Tibial artery (tissue), 4 donors: Measurements from ENCODE around the gene DENND5B.
"Not testable (repeated sequence)": the region's sequence is repeated elsewhere in the genome, so short reads cannot be mapped to it uniquely, and the experiment has no call there.

ENCODE experiments used
- DNase-seq, 2 donors: peaks; one replicate each; pipeline ENCODE4 v3.0.0-alpha.2; 2019
- H3K27ac ChIP-seq, 2 donors: fragments of 200-600 bp; sonication (generic) in 1 of 2; 1 replicate in 1 of 2; 2 replicates in 1 of 2; pipeline ENCODE4 v1.5.1; 2018 to 2019; ENCODE audit warnings: mild to moderate bottlenecking in 1 of 2
- H3K27me3 ChIP-seq, 2 donors: fragments of 200-600 bp; sonication (generic) in 1 of 2; one replicate each; pipeline versions ENCODE4 v1.5.1 to v1.6.0; 2016 to 2019
- H3K36me3 ChIP-seq, 3 donors: fragments of 200-600 bp; sonication (generic) in 2 of 3; one replicate each; pipeline ENCODE4 v1.5.1; 2016 to 2019; ENCODE audit warnings: mild to moderate bottlenecking in 2 of 3
- H3K4me1 ChIP-seq, 4 donors: fragments of 200-600 bp; sonication (generic) in 2 of 4; 1 replicate in 3 of 4; 2 replicates in 1 of 4; pipeline ENCODE4 v1.5.1; 2016 to 2019
- H3K4me3 ChIP-seq, 2 donors: fragments of 200-600 bp; sonication (generic) in 1 of 2; 1 replicate in 1 of 2; 2 replicates in 1 of 2; pipeline ENCODE4 v1.5.1; 2018 to 2019; ENCODE audit warnings: mild to moderate bottlenecking in 2 of 2
- H3K9me3 ChIP-seq, 3 donors: fragments of 200-600 bp; sonication (generic) in 1 of 3; one replicate each; pipeline ENCODE4 v1.5.1; 2016 to 2019
- intact Hi-C: fragments of 100-400 bp; cut with DNase I; formaldehyde crosslinking; loops from one replicate; pipeline ENCODE4 v1.15.0; 2023; ENCODE audit warnings: low total_unique reads
- TF ChIP-seq, protein P1 (sequence below), 2 experiments: fragments of 200-600 bp in 1 of 2; fragments of 450-650 bp in 1 of 2; IDR thresholded peaks; one replicate each; pipeline ENCODE4 v1.5.1; 2017 to 2019; ENCODE audit warnings: antibody characterized with exemption in 2 of 2, mild to moderate bottlenecking in 1 of 2, moderate library complexity in 1 of 2

Gene DENND5B

DNA sequence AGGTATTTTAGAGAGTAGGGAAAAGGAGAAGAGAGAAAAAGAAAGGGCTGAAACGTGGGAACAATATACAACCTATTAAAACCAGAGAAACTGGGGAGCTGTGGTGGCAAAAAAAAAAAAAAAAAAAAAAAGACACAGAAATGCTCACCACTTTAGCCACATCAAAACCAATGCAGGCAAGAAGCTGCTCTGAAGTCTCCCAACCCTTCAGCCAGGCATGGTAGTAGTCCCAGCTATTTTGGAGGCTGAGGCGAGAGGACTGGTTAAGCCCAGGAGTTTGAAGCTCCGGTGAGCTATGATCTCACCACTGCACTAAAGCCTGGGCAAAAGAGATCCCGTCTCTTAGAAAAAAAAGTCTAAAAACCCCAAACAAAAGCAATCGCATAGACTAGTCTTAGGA, 33.2 kb downstream of the DENND5B start:
- Histone ChIP-seq H3K27me3 (no peaks in the 10 kb centered on the region), H3K27ac (no peak overlapping the region), H3K36me3 (no peaks in the 10 kb centered on the region), H3K4me1 (peaks cover 0 to 8% (median 0%) of the 10 kb centered on the region in 4 donors), H3K4me3 (no peak overlapping the region), H3K9me3 (no peaks in the 10 kb centered on the region)
- intact Hi-C loops = no loop called here
- TF ChIP-seq, protein P1, sequence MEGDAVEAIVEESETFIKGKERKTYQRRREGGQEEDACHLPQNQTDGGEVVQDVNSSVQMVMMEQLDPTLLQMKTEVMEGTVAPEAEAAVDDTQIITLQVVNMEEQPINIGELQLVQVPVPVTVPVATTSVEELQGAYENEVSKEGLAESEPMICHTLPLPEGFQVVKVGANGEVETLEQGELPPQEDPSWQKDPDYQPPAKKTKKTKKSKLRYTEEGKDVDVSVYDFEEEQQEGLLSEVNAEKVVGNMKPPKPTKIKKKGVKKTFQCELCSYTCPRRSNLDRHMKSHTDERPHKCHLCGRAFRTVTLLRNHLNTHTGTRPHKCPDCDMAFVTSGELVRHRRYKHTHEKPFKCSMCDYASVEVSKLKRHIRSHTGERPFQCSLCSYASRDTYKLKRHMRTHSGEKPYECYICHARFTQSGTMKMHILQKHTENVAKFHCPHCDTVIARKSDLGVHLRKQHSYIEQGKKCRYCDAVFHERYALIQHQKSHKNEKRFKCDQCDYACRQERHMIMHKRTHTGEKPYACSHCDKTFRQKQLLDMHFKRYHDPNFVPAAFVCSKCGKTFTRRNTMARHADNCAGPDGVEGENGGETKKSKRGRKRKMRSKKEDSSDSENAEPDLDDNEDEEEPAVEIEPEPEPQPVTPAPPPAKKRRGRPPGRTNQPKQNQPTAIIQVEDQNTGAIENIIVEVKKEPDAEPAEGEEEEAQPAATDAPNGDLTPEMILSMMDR (IDR thresholded peaks at IDR 0.05) = no peak
- DNase-seq = no peak

DNA sequence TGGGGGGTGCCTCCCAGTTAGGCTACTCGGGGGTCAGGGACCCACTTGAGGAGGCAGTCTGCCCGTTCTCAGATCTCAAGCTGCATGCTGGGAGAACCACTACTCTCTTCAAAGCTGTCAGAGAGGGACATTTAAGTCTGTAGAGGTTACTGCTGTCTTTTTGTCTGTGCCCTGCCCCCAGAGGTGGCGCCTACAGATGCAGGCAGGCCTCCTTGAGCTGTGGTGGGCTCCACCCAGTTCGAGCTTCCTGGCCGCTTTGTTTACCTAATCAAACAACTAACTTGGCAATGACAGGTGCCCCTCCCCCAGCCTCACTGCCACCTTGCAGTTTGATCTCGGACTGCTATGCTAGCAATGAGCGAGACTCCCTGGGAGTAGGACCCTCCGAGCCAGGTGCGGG, 35.5 kb downstream of the DENND5B start:
- H3K4me3 ChIP-seq, H3K9me3 ChIP-seq, H3K27ac ChIP-seq, H3K36me3 ChIP-seq, DNase-seq, intact Hi-C loops, H3K27me3 ChIP-seq, H3K4me1 ChIP-seq: not testable (repeated sequence)

DNA sequence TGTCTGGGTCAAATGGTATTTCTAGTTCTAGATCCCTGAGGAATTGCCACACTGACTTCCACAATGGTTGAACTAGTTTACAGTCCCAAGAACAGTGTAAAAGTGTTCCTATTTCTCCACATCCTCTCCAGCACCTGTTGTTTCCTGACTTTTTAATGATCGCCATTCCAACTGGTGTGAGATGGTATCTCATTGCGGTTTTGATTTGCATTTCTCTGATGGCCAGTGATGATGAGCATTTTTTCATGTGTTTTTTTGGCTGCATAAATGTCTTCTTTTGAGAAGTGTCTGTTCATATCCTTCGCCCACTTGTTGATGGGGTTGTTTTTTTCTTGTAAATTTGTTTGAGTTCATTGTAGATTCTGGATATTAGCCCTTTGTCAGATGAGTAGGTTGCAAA, 40.3 kb downstream of the DENND5B start:
- H3K27ac ChIP-seq, DNase-seq, H3K9me3 ChIP-seq, H3K4me3 ChIP-seq, intact Hi-C loops, H3K27me3 ChIP-seq, H3K36me3 ChIP-seq: not testable (repeated sequence)
- H3K4me1 ChIP-seq = peaks cover 0 to 15% (median 7%) of the 10 kb centered on the region in 4 donors

DNA sequence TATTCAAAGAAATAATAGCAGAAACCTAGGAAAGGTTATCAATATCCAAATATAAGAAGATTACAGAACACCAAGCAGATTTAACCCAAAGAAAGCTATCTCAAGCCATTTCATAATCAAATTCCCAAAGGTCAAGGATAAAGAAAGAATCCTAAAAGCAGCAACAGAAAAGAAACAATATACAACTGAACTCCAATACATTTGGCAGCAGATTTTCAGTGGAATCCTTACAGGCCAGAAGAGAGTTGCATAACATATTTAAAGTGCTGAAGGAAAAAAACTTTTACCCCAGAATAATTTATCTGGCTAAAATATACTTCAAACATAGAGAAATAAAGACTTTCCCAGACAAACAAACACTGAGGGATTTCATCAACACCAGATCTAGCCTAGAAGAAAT, 54.3 kb downstream of the DENND5B start:
- Histone ChIP-seq H3K27me3 (no peaks in the 10 kb centered on the region), H3K9me3 (peaks cover 0 to 17% (median 0%) of the 10 kb centered on the region in 3 donors), H3K4me1 (peaks cover 0 to 42% (median 15%) of the 10 kb centered on the region in 4 donors), H3K27ac (no peak overlapping the region), H3K36me3 (no peaks in the 10 kb centered on the region), H3K4me3 (no peak overlapping the region)
- no peak for DNase-seq
- intact Hi-C loops = no loop called here
- TF ChIP-seq, protein P1 (IDR thresholded peaks at IDR 0.05) = no peak

DNA sequence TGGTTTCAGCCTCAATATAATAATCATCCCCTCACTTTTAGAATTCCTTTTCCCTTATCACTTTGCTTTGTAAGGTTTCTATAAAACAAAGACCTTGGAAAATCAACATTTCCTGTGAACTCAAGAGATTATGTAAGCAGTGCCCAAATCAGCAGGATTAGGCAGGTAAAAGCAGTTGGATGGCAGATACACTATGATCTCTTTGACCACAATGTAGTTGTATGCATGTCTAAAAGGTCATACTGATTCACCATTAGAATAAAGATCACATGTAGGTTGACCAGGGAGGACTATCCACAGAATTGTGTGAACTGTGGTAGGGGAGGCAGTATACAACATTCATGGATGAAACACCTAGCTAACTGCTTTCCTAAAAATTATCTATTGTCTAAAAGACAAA, 57.5 kb downstream of the DENND5B start:
- H3K4me3 ChIP-seq = no peak overlapping the region
- H3K9me3 ChIP-seq = peaks cover 0 to 5% (median 0%) of the 10 kb centered on the region in 3 donors
- no peak overlapping the region for H3K27ac ChIP-seq
- TF ChIP-seq, protein P1 (IDR thresholded peaks at IDR 0.05) = no peak
- peaks cover 0 to 46% (median 15%) of the 10 kb centered on the region in 4 donors for H3K4me1 ChIP-seq
- intact Hi-C loops = no loop called here
- no peak for DNase-seq
- H3K36me3 ChIP-seq = no peaks in the 10 kb centered on the region
- no peaks in the 10 kb centered on the region for H3K27me3 ChIP-seq

DNA sequence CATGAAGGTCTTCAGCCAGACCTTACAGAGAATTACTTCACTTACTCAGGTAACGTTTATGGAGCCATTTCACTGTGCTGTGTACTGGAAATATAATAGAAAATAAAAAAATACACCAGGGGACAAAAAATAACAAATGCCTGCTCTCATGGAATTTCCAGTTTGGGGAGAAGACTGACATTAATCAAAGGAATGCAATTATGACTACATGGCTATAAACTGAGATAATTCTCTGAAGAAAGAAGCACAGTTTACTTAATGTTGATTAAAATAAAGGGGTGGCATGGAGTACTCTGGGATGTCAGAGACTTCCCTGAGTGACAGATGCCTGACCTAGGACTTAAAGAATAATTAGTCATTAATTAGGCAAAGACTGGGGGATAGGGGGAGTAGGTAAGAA, 59.0 kb downstream of the DENND5B start:
- intact Hi-C loops = no loop called here
- Histone ChIP-seq H3K4me1 (peaks cover 0 to 44% (median 15%) of the 10 kb centered on the region in 4 donors), H3K36me3 (no peaks in the 10 kb centered on the region), H3K9me3 (no peaks in the 10 kb centered on the region), H3K4me3 (no peak overlapping the region), H3K27me3 (no peaks in the 10 kb centered on the region), H3K27ac (no peak overlapping the region)
- TF ChIP-seq, protein P1 (IDR thresholded peaks at IDR 0.05) = no peak
- no peak for DNase-seq

DNA sequence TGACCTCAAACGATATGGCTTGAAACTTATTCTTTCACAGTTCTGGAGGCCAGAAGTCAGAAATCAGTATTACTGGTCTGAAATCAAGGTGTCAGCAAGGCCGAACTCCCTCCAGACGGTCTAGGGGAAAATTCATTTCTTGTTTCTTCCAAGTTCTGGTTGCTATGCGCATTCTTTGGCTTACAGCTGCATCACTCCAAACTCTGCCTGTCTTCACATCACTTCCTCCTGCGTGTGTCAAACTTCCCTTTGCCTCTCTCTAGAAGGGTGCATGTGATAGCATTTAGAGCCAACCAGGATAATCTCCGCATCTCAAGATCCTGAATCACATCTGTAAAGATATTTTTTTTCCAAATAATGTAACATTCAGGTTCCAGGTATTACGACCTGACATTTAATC, 62.8 kb downstream of the DENND5B start:
- no peak overlapping the region for H3K4me3 ChIP-seq
- no peak for DNase-seq
- no peaks in the 10 kb centered on the region for H3K9me3 ChIP-seq
- TF ChIP-seq, protein P1 (IDR thresholded peaks at IDR 0.05) = no peak
- H3K27me3 ChIP-seq = no peaks in the 10 kb centered on the region
- intact Hi-C loops = no loop called here
- H3K27ac ChIP-seq = no peak overlapping the region
- no peaks in the 10 kb centered on the region for H3K36me3 ChIP-seq
- peaks cover 0 to 22% (median 8%) of the 10 kb centered on the region in 4 donors for H3K4me1 ChIP-seq
